T-helper 17 cell (primary cell): ENCODE results near the gene RAPGEF1. TPM values are rescaled to one million over a fixed set of nuclear protein-coding genes. Genes with fewer than 3 reads are reported as not detected.

Source experiments
- ATAC-seq: fragments of 150-1000 bp; cut with Tn5 transposase; 2 replicates; pipeline ENCODE4 v1.10.0; 2021; ENCODE audit warnings: mild to moderate bottlenecking, moderate library complexity
- DNase-seq, 3 donors: peaks; one replicate each; pipeline versions ENCODE4 v3.0.0 to v3.0.0-alpha.2; 2020 to 2021
- H3K9me3 ChIP-seq: one replicate; pipeline ENCODE4 v1.7.0; 2013; ENCODE audit warnings: low read length, mild to moderate bottlenecking; ENCODE audit not compliant: control insufficient read depth, poor library complexity, severe bottlenecking
- H3K27ac Mint-ChIP-seq: one replicate; pipeline ENCODE4 v1.8.0; 2022; ENCODE audit warnings: mild to moderate bottlenecking, moderate library complexity, mixed read lengths
- H3K27me3 Mint-ChIP-seq: one replicate; pipeline ENCODE4 v1.8.0; 2022; ENCODE audit warnings: mixed read lengths
- H3K36me3 Mint-ChIP-seq: one replicate; pipeline ENCODE4 v1.8.0; 2022; ENCODE audit warnings: low read depth, mixed read lengths
- H3K4me1 Mint-ChIP-seq: one replicate; pipeline ENCODE4 v1.8.0; 2022; ENCODE audit warnings: mild to moderate bottlenecking, mixed read lengths
- H3K4me3 Mint-ChIP-seq: one replicate; pipeline ENCODE4 v1.8.0; 2022; ENCODE audit warnings: mild to moderate bottlenecking, moderate library complexity, mixed read lengths
- total RNA-seq, 4 donors: library from RNA in 2 of 4; stranded (reverse) in 2 of 4; gene quantifications; one replicate each; pipeline ENCODE4 v1.2.3 and lab custom pipeline; 2022 to 2026

RAPGEF1 gene
- total RNA-seq, 2 donors from 2014 or later: 176 to 209 TPM

DNA sequence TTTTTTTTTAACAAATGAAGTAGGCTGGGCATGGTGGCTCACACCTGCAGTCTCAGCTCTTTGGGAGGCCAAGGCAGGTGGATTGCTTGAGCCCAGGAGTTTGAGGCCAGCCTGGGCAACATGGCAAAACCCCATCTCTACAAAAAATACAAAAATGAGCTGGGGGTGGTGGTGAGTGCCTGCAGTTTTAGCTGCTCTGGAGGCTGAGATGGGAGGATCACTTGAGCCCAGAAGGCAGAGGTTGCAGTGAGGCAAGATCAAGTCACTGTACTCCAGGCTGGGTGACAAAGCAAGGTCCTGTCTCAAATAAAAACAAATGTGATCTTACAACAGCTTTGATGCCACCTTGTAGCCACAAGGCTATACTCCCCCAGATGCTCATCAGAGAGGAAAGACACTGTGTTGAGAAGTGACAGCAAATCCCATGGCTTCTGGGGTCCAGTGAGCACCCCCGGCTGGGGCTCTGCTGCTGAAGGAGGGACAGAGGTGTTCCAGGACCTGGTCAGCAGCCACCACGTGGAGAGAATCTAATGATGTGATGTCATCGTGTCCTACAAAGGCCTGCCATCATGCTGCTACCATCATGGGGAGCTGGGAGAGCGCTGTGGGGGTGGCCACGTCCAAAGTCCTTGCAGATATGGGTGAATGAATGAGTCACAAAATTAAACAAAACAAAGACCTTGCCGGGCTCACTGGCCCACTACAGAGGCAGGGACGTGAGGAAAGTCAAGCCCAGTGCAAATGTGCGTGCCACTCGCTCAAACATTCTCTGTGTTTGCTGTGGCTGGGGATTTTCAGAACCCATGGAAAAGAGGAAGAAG lies 133.9 kb downstream of the RAPGEF1 start:
- H3K9me3 ChIP-seq: no peaks in the 10 kb centered on the region
- Mint-ChIP-seq H3K27ac (peak overlapping the region; percentile 16), H3K27me3 (no peaks in the 10 kb centered on the region), H3K36me3 (peaks cover 10% of the 10 kb centered on the region), H3K4me1 (peaks cover 22% of the 10 kb centered on the region), H3K4me3 (no peak overlapping the region)
- no peak for DNase-seq
- no peak for ATAC-seq

DNA sequence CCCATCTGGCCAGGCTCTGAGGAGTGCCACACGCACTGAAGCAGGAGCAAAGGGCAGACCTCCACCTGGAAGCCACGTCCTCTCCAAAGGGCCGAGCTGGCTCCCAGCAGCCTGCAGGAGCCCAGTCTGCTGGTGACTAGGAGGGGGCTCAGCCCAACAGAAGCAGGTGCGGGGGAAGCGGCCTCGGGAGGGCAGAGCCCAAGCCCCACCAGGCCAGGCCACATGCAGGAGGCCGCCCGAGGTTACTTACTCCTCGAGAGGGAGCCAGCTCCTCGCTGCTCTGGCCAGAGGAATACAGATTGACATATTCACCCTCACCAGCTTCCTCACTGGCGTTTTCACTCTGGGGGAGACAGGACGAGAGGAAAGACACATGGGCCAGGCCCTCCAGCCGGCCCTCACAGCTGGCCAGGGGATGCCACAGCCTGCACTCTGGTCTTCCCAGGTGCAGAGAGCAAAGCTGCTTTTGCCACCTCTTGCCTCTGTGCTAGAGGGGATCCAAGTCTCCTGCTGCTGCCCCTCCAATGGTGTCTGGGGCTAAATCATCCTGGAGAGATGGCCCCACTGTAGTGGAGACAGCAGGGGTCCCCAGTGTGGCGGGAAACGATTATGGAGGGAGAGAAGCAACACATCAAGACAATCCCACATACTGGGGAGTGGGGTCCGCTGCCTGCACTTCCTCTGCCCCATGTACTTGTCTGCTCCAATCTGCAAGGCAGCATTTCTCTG lies 136.0 kb downstream of the RAPGEF1 start:
- Mint-ChIP-seq H3K27me3 (no peaks in the 10 kb centered on the region), H3K4me3 (no peak overlapping the region), H3K36me3 (peaks cover 11% of the 10 kb centered on the region), H3K27ac (peak overlapping the region; percentile 74), H3K4me1 (peaks cover 19% of the 10 kb centered on the region)
- H3K9me3 ChIP-seq: no peaks in the 10 kb centered on the region
- DNase-seq (no peak), ATAC-seq (no peak)

DNA sequence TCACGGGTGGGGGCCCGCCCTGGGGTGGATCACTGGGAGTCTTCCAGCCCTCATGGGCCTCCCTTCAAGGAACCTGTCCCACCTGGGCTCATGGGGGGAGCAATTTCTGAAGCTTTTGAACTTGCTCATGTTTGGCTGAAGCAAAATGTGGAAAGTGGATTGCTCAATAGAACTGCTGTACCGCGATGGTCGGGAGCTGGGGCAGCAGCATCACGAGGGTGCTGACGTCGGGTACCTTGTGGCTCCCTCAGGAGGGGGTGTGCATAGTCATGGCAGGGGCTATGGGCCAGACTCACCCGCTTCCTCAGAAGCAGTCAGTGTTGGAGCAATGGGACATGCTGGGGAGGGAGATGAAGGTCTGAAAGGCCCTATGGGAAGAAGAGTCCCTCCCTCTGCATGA lies 136.7 kb downstream of the RAPGEF1 start:
- Mint-ChIP-seq H3K4me3 (no peak overlapping the region), H3K4me1 (peaks cover 19% of the 10 kb centered on the region), H3K36me3 (peaks cover 10% of the 10 kb centered on the region), H3K27me3 (no peaks in the 10 kb centered on the region), H3K27ac (peak overlapping the region; percentile 74)
- DNase-seq (no peak), ATAC-seq (no peak)
- H3K9me3 ChIP-seq: no peaks in the 10 kb centered on the region

DNA sequence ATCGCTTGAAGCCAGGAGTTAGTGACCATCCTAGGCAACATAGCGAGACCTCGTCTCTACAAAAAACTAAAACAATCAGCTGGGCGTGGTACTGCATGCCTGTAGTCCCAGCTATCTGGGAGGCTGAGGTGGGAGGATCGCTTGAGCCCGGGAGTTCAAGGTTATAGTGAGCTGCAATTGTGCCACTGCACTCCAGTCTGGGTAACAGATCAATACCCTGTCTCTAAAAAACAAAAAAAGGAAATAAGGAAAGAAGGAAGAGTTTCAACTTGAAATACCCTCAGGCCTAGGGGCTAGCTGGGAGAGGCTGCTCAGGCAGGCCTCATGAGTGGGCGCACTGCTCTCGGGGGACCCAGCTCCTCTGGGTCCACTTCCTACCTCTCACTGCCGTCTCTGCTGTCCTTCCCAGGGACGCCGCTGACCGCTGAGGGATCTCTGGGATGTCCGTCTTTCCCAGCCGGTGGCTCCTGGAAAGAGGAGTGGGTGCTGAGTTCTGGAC lies 138.1 kb downstream of the RAPGEF1 start:
- no peak for DNase-seq
- ATAC-seq: no peak
- Mint-ChIP-seq H3K4me1 (peaks cover 14% of the 10 kb centered on the region), H3K27ac (peak overlapping the region; percentile 77), H3K27me3 (no peaks in the 10 kb centered on the region), H3K36me3 (peaks cover 7% of the 10 kb centered on the region), H3K4me3 (no peak overlapping the region)
- no peaks in the 10 kb centered on the region for H3K9me3 ChIP-seq

DNA sequence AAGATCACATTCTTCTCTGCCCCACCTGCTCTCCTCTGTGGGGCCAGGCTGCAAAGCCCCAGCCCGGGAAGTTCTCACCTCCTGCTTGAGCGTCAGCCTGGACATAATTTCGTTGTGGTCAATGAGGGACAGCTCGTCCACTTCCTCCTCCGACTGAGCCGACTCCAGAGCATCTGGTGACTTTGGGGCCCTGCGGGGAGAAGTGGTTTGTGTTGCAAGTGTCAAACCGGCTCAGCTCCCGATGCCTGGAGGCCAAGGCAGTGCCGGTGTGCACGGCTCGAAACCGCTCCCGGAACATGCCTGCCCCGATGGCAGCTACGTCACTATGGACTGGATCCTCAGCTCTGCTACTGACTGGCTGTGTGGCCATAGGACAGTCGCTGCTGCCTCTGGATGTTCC lies 141.8 kb downstream of the RAPGEF1 start:
- Mint-ChIP-seq H3K4me3 (no peak overlapping the region), H3K4me1 (peaks cover 9% of the 10 kb centered on the region), H3K27me3 (no peaks in the 10 kb centered on the region), H3K27ac (peak overlapping the region; percentile 68), H3K36me3 (peaks cover 4% of the 10 kb centered on the region)
- peak; percentile 32 for ATAC-seq
- no peak for DNase-seq
- H3K9me3 ChIP-seq: no peaks in the 10 kb centered on the region

DNA sequence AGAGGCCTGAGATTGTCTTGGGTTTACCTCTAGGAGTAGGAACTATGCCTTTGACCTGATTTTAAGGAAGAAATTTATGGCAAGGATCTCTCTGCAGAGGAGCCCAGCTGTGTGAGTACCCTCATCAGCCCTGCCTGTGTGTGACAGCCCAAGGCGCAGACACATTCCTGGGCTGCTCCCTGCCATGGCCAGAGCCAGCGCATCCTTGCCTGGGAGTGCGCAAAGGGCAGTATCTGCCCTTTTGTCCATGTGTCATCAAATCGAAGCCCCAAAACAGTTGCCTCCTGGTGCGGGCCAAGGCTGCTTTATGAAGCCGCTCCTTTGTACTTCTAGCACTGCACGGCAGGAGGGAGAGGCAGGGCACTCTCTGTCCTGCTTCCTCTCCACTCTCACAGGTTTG lies 142.6 kb downstream of the RAPGEF1 start:
- ATAC-seq: no peak
- Mint-ChIP-seq H3K27me3 (no peaks in the 10 kb centered on the region), H3K36me3 (peaks cover 2% of the 10 kb centered on the region), H3K27ac (peak overlapping the region; percentile 68), H3K4me3 (no peak overlapping the region), H3K4me1 (peaks cover 7% of the 10 kb centered on the region)
- H3K9me3 ChIP-seq: no peaks in the 10 kb centered on the region
- DNase-seq: no peak

DNA sequence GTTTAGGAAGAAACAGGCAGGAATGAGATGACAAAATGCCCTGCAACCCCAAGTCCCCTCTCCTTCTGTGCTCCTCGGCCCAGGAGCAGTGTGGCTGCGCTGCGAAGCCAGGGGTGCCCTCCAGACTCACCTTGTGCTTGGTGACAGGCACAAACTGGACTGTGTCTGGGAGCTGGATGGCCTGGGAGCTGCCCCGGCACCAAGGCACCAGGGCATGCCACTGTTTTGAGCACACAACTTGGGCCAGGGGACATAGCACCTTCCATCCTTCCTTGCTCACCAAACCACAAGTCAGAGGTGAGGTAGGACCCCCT lies 143.5 kb downstream of the RAPGEF1 start:
- no peak overlapping the region for H3K27ac Mint-ChIP-seq
- H3K27me3 Mint-ChIP-seq: no peaks in the 10 kb centered on the region
- no peak overlapping the region for H3K4me3 Mint-ChIP-seq
- no peak for ATAC-seq
- peaks cover 2% of the 10 kb centered on the region for H3K36me3 Mint-ChIP-seq
- no peak for DNase-seq
- peaks cover 8% of the 10 kb centered on the region for H3K4me1 Mint-ChIP-seq
- no peaks in the 10 kb centered on the region for H3K9me3 ChIP-seq

DNA sequence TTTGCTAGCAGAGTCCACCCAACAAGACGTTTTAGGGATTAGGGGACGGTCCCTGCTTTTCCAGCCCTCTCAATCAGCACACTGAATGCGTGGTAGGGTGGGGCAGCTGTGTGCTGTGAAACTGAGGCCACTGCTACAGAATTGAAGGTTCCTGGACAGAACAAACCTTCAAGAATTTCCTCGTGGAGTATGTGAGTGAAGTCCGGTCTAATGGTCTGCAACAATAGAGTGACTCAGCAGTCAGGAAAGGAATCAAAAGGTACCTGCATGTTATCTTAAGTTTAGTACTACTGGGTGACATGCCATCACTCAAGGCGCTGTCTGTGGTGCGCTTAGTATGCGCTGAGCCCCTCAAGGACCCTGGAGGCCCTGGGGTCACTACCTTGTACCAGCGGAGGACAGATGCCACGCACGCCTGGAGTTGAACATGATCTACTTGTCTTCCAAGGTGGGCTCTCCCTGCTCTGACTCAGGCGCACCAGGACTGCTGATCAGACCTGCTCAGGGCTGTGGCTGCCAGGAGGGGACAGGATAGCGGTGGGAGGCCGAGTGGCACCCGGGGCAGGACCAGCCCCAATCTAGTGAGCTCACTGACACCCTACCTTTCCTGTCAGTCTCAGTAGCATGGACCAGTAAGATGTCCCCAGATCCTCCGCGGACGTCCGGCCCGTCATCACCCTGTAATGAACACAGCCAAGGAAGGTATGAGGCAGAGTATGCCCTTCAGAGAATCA lies 144.0 kb downstream of the RAPGEF1 start:
- no peak for DNase-seq
- Mint-ChIP-seq H3K27ac (no peak overlapping the region), H3K4me3 (no peak overlapping the region), H3K36me3 (peaks cover 2% of the 10 kb centered on the region), H3K4me1 (peaks cover 11% of the 10 kb centered on the region), H3K27me3 (no peaks in the 10 kb centered on the region)
- no peak for ATAC-seq
- no peaks in the 10 kb centered on the region for H3K9me3 ChIP-seq

DNA sequence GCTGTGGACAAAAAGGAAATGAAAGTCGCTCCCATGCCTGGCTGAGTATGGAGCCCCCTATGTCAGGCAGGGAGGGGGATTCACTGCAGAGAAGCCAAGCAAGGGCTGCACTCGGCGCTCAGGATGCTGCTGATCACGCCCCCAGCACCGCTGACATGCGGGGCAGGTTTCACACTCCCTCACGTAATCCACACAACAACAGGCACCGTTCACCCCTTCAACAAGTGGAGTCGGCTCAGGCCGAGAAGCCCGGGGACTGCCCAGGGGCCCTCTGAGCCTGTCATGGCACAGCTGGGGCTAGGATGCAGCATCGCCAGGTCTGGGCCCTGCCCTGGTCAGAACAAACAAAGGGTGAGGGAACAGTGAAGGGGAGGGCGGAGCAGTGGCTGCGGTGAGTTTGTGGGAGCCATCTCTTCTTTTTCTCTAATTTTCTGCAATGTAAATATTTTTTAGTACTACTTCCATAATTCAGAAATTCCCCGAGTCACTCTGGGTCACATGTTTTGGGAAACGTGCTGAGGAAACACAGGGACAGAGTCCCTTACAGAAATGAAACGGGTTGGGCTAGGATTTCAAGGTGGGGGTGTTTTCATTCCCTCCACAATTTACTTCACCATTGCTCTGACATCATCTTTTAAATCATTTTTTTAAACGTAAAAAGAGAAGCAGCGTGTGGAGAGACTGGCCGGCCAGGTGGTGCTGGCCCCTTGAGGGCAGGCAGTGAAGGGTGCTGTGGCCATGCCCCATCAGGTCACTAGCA lies 144.8 kb downstream of the RAPGEF1 start:
- no peaks in the 10 kb centered on the region for H3K27me3 Mint-ChIP-seq

DNA sequence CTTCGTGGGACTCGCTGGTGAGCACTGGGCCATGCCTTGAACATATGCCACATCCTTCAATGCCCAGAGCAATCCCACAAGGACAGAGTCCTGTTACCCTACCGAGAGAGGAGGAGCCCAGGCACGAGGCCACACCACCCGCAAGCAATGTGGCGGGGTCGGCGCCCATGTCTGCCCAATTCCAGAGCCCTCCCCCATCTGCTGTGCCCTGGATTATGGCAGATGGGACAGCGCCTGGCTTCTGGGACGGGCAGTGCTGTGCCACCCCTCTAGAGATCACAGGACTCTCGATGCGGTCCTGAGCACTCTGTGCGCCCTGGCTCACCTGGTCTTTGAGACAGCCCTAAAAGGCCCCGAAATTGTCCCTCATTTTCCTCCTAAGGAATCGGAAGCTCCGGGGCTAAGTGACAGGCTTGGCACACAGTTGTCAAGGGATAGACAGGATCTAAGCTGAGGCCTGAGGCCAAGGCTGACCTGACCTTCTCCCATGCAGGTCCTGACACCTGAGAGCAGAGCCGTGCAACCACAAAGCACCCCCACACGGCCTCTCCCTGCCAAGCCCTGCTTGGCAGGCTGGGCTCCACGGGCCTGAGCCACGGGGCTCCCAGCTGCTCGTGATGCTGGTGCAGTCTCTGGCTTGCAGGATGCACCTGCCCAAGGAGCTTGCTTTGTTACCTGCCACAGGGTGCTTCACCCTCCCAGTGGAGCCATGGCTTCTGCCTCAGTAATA lies 145.8 kb downstream of the RAPGEF1 start:
- Mint-ChIP-seq H3K36me3 (no peaks in the 10 kb centered on the region), H3K27ac (no peak overlapping the region), H3K4me3 (no peak overlapping the region), H3K27me3 (no peaks in the 10 kb centered on the region), H3K4me1 (peaks cover 19% of the 10 kb centered on the region)
- H3K9me3 ChIP-seq: no peaks in the 10 kb centered on the region
- DNase-seq (no peak), ATAC-seq (no peak)

More for the DNA sequence above, 144.8 kb downstream of the RAPGEF1 start:
- Mint-ChIP-seq H3K27ac (no peak overlapping the region), H3K4me3 (no peak overlapping the region), H3K36me3 (no peaks in the 10 kb centered on the region), H3K4me1 (peaks cover 19% of the 10 kb centered on the region)
- no peaks in the 10 kb centered on the region for H3K9me3 ChIP-seq
- ATAC-seq (no peak), DNase-seq (no peak)

DNA sequence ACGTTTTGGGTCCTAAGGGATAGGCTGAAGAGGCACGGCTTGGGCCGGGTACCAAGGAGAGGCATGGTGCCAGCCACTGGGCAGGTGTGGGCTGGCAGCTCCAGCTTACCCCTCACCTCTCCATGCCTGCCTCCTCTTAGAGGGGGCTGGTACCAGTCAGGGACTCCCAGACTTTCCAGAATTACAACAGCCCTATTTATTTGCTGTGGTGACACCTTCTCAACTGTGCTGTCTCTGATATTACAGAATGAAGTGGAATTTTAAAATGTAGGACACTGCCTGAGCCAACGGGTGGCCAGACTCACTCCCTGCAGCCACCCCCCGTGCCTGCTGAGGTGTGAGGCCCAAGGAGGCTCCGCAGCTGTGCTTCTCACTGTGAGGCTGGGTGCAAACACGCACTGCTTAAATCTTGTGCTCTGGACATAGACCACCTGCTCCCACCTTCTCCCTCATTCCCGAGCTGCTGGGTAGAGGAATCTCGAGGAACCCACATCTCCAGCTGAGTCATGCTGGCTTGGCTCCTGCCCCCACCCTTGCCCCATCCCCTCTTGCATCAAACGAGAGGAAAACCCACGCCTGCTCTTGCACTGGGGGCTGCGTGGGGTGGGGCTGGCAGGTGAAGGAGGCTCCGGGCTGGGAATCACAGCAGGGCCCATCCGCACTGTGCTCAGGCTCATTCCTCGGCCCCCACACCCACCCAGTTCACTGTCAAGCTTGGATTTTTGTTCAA lies 146.6 kb downstream of the RAPGEF1 start:
- no peak for DNase-seq
- Mint-ChIP-seq H3K27ac (no peak overlapping the region), H3K4me1 (peaks cover 19% of the 10 kb centered on the region), H3K36me3 (peaks cover 2% of the 10 kb centered on the region), H3K4me3 (no peak overlapping the region), H3K27me3 (no peaks in the 10 kb centered on the region)
- H3K9me3 ChIP-seq: no peaks in the 10 kb centered on the region
- ATAC-seq: no peak

DNA sequence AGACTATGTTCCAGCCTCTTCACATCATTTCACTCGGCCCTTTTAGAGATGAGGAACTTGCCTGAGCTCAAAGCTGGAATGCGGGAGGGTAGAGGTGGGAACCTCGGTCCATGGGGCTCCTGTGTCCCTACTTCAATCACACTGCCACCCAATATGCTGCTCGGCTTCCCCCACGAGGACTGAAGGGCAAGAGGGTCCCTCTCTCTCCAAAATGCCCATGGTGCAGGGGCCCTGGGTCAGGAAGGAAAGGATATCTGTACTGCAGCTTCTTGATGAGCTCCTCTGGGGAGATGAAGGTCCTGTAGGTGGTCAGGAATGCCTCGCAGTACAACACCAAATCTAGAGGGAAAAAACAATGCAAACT lies 148.0 kb downstream of the RAPGEF1 start:
- Mint-ChIP-seq H3K36me3 (peaks cover 2% of the 10 kb centered on the region), H3K4me3 (no peak overlapping the region), H3K27ac (peak overlapping the region; percentile 92), H3K27me3 (no peaks in the 10 kb centered on the region), H3K4me1 (peaks cover 25% of the 10 kb centered on the region)
- no peak for DNase-seq
- no peaks in the 10 kb centered on the region for H3K9me3 ChIP-seq
- no peak for ATAC-seq
